Measurements from ENCODE around the gene RPL15. TPM values are rescaled to one million over a fixed set of nuclear protein-coding genes. Genes with fewer than 3 reads are reported as not detected.
A peak's percentile ranks its signal among the peaks of the same experiment; 100 is the strongest.

The RPL15 gene
- total RNA-seq, 1 donor from 2014 or later = 532 TPM

GRCh38 chr3:23926246-23926645 is 9.3 kb downstream of the RPL15 start:
- DNase-seq (ENCODE audit: low spot score) (no peak), ATAC-seq (no peak)

- no peak for DNase-seq (ENCODE audit: low spot score)
- ATAC-seq = peak; percentile 69
Observed at GRCh38 chr3:23926736-23927135, 9.8 kb downstream of the RPL15 start.

GRCh38 chr3:23928524-23928923 is 11.6 kb downstream of the RPL15 start:
- DNase-seq (ENCODE audit: low spot score) = no peak
- ATAC-seq = no peak

- no peak for DNase-seq (ENCODE audit: low spot score)
Observed at GRCh38 chr3:23931597-23931996, 14.7 kb downstream of the RPL15 start.

GRCh38 chr3:23932571-23932970 is 15.6 kb downstream of the RPL15 start:
- ATAC-seq = no peak

More at GRCh38 chr3:23931597-23931996, 14.7 kb downstream of the RPL15 start:
- no peak for ATAC-seq

GRCh38 chr3:23934253-23934652 is 17.3 kb downstream of the RPL15 start:
- ATAC-seq (no peak), DNase-seq (ENCODE audit: low spot score) (no peak)

More at GRCh38 chr3:23932571-23932970, 15.6 kb downstream of the RPL15 start:
- no peak for DNase-seq (ENCODE audit: low spot score)

GRCh38 chr3:23937296-23937695 is 20.4 kb downstream of the RPL15 start:
- no peak for DNase-seq (ENCODE audit: low spot score)
- ATAC-seq = no peak

GRCh38 chr3:23938688-23939087 is 21.8 kb downstream of the RPL15 start:
- DNase-seq (ENCODE audit: low spot score) (no peak), ATAC-seq (no peak)

- no peak for DNase-seq (ENCODE audit: low spot score)
- ATAC-seq = no peak
Observed at GRCh38 chr3:23940775-23941174, 23.8 kb downstream of the RPL15 start.

GRCh38 chr3:23941440-23941839 is 24.5 kb downstream of the RPL15 start:
- no peak for ATAC-seq

GRCh38 chr3:23942546-23942945 is 25.6 kb downstream of the RPL15 start:
- no peak for ATAC-seq
- no peak for DNase-seq (ENCODE audit: low spot score)

More at GRCh38 chr3:23941440-23941839, 24.5 kb downstream of the RPL15 start:
- no peak for DNase-seq (ENCODE audit: low spot score)

- no peak for DNase-seq (ENCODE audit: low spot score)
Observed at GRCh38 chr3:23944007-23944783, 27.3 kb downstream of the RPL15 start.

GRCh38 chr3:23944861-23945662 is 28.1 kb downstream of the RPL15 start, which contains the start of gene NR1D2:
TSS of gene NR1D2 (plus strand) at chr3:23945286. CDS start at chr3:23945579, 293 bp downstream.
- DNase-seq (ENCODE audit: low spot score) (peak; percentile 87), ATAC-seq (peak; percentile 76)

More at GRCh38 chr3:23944007-23944783, 27.3 kb downstream of the RPL15 start:
- ATAC-seq = no peak

GRCh38 chr3:23945663-23945912 is 28.7 kb downstream of the RPL15 start:
- ATAC-seq = no peak
- DNase-seq (ENCODE audit: low spot score) = no peak

- DNase-seq (ENCODE audit: low spot score) = peak; percentile 99
- ATAC-seq = peak; percentile 87
Observed at GRCh38 chr3:23945913-23946687, 29.2 kb downstream of the RPL15 start.

GRCh38 chr3:23948761-23949160 is 31.8 kb downstream of the RPL15 start:
- ATAC-seq = no peak
- no peak for DNase-seq (ENCODE audit: low spot score)

GRCh38 chr3:23949784-23950183 is 32.9 kb downstream of the RPL15 start:
- ATAC-seq (no peak), DNase-seq (ENCODE audit: low spot score) (peak; percentile 52)

GRCh38 chr3:23950293-23950692 is 33.4 kb downstream of the RPL15 start:
- DNase-seq (ENCODE audit: low spot score) (no peak), ATAC-seq (no peak)

- no peak for DNase-seq (ENCODE audit: low spot score)
- ATAC-seq = no peak
Observed at GRCh38 chr3:23952646-23953045, 35.7 kb downstream of the RPL15 start.

- ATAC-seq = no peak
- no peak for DNase-seq (ENCODE audit: low spot score)
Observed at GRCh38 chr3:23953523-23953922, 36.6 kb downstream of the RPL15 start.

GRCh38 chr3:23954144-23954543 is 37.2 kb downstream of the RPL15 start:
- ATAC-seq (no peak), DNase-seq (ENCODE audit: low spot score) (no peak)
